ENCODE data around the gene DERA.

DNA sequence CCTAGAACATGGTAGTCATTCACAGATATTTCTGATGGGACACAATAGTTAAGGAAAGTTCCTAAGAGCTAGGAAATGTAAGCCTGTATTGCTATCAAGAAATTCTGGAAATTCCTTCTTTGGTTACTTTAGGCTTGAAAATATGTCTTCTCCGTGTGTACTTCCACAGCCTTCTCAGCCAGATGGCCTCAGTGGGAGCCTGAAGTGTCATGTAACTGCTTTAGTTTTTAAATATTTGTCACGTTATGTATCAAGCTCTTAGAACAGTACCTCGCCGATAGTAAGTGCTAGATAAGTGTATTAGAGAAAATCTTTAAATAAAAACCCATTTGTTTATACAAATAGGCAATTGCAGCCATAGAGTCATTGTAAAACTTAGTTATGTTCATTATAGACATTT, 95.6 kb downstream of the DERA start:
- TF ChIP-seq CTCF (IDR thresholded peaks at IDR 0.05) (no peak), POLR2A (IDR thresholded peaks at IDR 0.05) (no peak)

Measured in adrenal gland (tissue), 5 donors.